GM12878 (cell line): ENCODE data around the gene LANCL2. TPM values are rescaled to one million over a fixed set of nuclear protein-coding genes. Genes with fewer than 3 reads are reported as not detected.

Experiments
- ATAC-seq: fragments of 200-7000 bp; cut with Tn5 transposase; 3 replicates; pipeline ENCODE4 v1.9.1; 2020; ENCODE audit warnings: mild to moderate bottlenecking, moderate library complexity
- BruUV-seq: library from RNA; stranded (reverse); fragments of 400-500 nt; replicated peaks from 2 replicates; lab custom pipeline; 2021; lab: Mats Ljungman, UMichigan
- CTCF ChIA-PET: fragments of 300-600 bp; sonication (Branson Sonifier 250); formaldehyde crosslinking; extraction: SDS; loops from one replicate; lab custom pipeline; 2021; ENCODE audit warnings: inconsistent platforms; lab: Yijun Ruan, JAX
- POLR2A ChIA-PET: fragments of 350-600 bp; formaldehyde crosslinking; extraction: SDS; loops from one replicate; lab custom pipeline; 2021; ENCODE audit warnings: inconsistent platforms; lab: Charles Lee
- RAD21 ChIA-PET: fragments of 300-600 bp; sonication (Branson Sonifier 250); formaldehyde crosslinking; loops from one replicate; lab custom pipeline; 2023; ENCODE audit warnings: antibody characterized with exemption; ENCODE audit not compliant: unreplicated experiment; lab: Charles Lee
- SMC1A ChIA-PET: fragments of 300-600 bp; sonication (Branson Sonifier 250); formaldehyde crosslinking; loops from one replicate; lab custom pipeline; 2023; ENCODE audit not compliant: unreplicated experiment, uncharacterized antibody; lab: Charles Lee
- DNase-seq: peaks from one replicate; pipeline ENCODE4 v3.0.0-alpha.2; 2011; ENCODE audit warnings: low read depth, low spot score
- FAIRE-seq: peaks from 3 replicates; lab custom pipeline; 2011; peaks lifted over from hg19 to GRCh38; lab: Jason Lieb, UNC
- H2AFZ ChIP-seq: 2 replicates; pipeline ENCODE4 v1.6.0; 2011; ENCODE audit warnings: low read depth, low read length, control low read depth; ENCODE audit not compliant: control insufficient read depth
- H3K27ac ChIP-seq: 2 replicates; pipeline ENCODE4 v1.5.1; 2011; ENCODE audit warnings: control low read depth; ENCODE audit not compliant: control insufficient read depth, insufficient read depth
- H3K27me3 ChIP-seq, 2 experiments: replicated peaks in 1 of 2; 2 replicates each; pipeline versions ENCODE4 v1.6.0 to v1.6.1; 2011; ENCODE audit warnings: low read length in 1 of 2; ENCODE audit not compliant: control insufficient read depth in 2 of 2, insufficient read depth in 2 of 2
- H3K36me3 ChIP-seq, 2 experiments: 2 replicates each; pipeline ENCODE4 v1.5.1; 2011; ENCODE audit warnings: low read length in 1 of 2; ENCODE audit not compliant: control insufficient read depth in 2 of 2, insufficient read depth in 2 of 2
- H3K4me1 ChIP-seq: 2 replicates; pipeline ENCODE4 v1.6.1; 2011; ENCODE audit warnings: mild to moderate bottlenecking, low read length, moderate library complexity, mixed read lengths; ENCODE audit not compliant: control insufficient read depth, insufficient read depth
- H3K4me2 ChIP-seq: 2 replicates; pipeline ENCODE4 v1.6.0; 2011; ENCODE audit warnings: control low read depth; ENCODE audit not compliant: control insufficient read depth, insufficient read depth
- H3K4me3 ChIP-seq: fragments of 200-600 bp; sonication (generic); 2 replicates; pipeline ENCODE4 v1.5.1; 2016
- H3K79me2 ChIP-seq: 2 replicates; pipeline ENCODE4 v1.6.0; 2011; ENCODE audit warnings: low read length; ENCODE audit not compliant: control insufficient read depth, insufficient read depth
- H3K9ac ChIP-seq: 2 replicates; pipeline ENCODE4 v1.8.0; 2011; ENCODE audit warnings: low read length, control low read depth, mixed read lengths; ENCODE audit not compliant: control insufficient read depth, insufficient read depth
- H3K9me3 ChIP-seq: replicated peaks from 3 replicates; pipeline ENCODE4 v1.5.1; 2011; ENCODE audit warnings: mild to moderate bottlenecking, low read length; ENCODE audit not compliant: control insufficient read depth, insufficient read depth
- H4K20me1 ChIP-seq: 2 replicates; pipeline ENCODE4 v1.6.0; 2011; ENCODE audit not compliant: control insufficient read depth, insufficient read depth
- HSF1 ChIP-seq: fragments of 150-350 bp; IDR thresholded peaks from 2 replicates; pipeline ENCODE4 v1.6.1; 2014; ENCODE audit warnings: mild to moderate bottlenecking, low read depth, low read length
- IRF4 ChIP-seq: IDR thresholded peaks from 2 replicates; pipeline ENCODE4 v1.6.1; 2011; ENCODE audit warnings: low read depth, low read length
- SIX5 ChIP-seq: IDR thresholded peaks from 2 replicates; pipeline ENCODE4 v1.6.1; 2011; ENCODE audit warnings: mild to moderate bottlenecking, low read depth, low read length, moderate library complexity; ENCODE audit not compliant: severe bottlenecking
- TARDBP ChIP-seq: IDR thresholded peaks from 2 replicates; pipeline ENCODE4 v1.6.1; 2016; ENCODE audit warnings: borderline replicate concordance
- ZNF592 ChIP-seq: fragments of 450-650 bp; IDR thresholded peaks from 2 replicates; pipeline ENCODE4 v1.6.1; 2017; ENCODE audit warnings: mild to moderate bottlenecking, moderate library complexity
- WGBS: methylation state at CpG from one replicate; pipeline ENCODE4 v1.1.6; 2016; ENCODE audit warnings: low lambda C conversion rate; ENCODE audit not compliant: insufficient replicate concordance, insufficient coverage; ENCODE audit errors: missing lambda C conversion rate; 5-methylcytosine and 5-hydroxymethylcytosine counted together
- in situ Hi-C: fragments of 300-500 bp; cut with MboI; formaldehyde crosslinking; loops from 9 replicates; pipeline ENCODE4 v1.14.3; 2018; ENCODE audit warnings: mixed read lengths
- intact Hi-C: fragments of 100-400 bp; cut with micrococcal nuclease; formaldehyde crosslinking; loops from one replicate; pipeline ENCODE4 v1.14.2; 2022; ENCODE audit not compliant: unreplicated experiment
- polyA plus RNA-seq, 11 experiments: library from polyadenylated mRNA; depleted of rRNA in 4 of 11; unstranded in 6 of 11; stranded (reverse) in 5 of 11; fragments of >200 nt; fragmentation: Nextera tagmentation in 4 of 11; fragmentation: Illumina TruSeq in 1 of 11; extraction: Ambion mirVana in 4 of 11; extraction: Trizol in 1 of 11; gene quantifications; 1 replicate in 1 of 11; 2 replicates in 10 of 11; pipeline versions ENCODE4 v1.2.1 to v1.2.3, GENCODE V29; 2011 to 2016; ENCODE audit warnings: inconsistent platforms in 2 of 11, missing spikeins in 2 of 11, low read depth in 1 of 11
- total RNA-seq, 4 experiments: library from RNA; depleted of rRNA in 3 of 4; stranded (reverse); fragments of >200 nt in 3 of 4; fragmentation: Illumina TruSeq in 1 of 4; extraction: Trizol in 1 of 4; gene quantifications; 2 replicates each; pipeline versions ENCODE4 v1.2.1 to v1.2.3, GENCODE V29; 2013 to 2021

Gene LANCL2
- total and polyA plus RNA-seq, 10 of the 15 experiments (the other 5 are each of a cell fraction or from before 2014, with no cell fraction given) = 8.1 to 28.6 (median 16.4) TPM

DNA sequence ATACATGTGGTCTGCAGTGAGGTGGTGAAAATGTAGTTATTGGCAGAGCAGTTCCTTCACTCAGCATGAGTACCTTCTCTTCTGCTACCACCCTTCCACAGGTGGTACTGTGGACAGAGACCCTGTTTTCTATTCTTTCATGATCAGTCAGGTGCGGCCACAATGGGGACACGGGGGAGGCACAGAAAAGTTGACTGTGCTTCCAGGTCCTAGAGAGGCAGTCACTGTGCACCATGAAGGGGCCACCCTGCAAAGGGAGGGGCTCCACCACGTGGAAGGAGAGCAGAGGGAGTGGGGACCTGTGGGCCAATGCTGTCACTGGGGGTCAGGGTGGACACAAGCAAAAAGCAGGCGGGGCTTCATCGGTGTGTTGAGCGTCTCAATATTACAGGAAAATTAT lies 3.6 kb upstream of the LANCL2 start:
- SMC1A ChIA-PET = interaction anchor here (1.0 kb wide), 1 partner anchor 81 kb away, joined by 3 read pairs; no protein-coding TSS in a partner anchor
- intact Hi-C loops = no loop called here

More for the DNA sequence above, 3.6 kb upstream of the LANCL2 start:
- POLR2A ChIA-PET = no interaction called here
- Histone ChIP-seq H3K27me3 (no peaks in the 10 kb centered on the region), H3K4me1 (peaks cover 3% of the 10 kb centered on the region), H3K9ac (no peak overlapping the region), H3K4me3 (no peak overlapping the region), H3K27ac (no peak overlapping the region), H3K9me3 (no peaks in the 10 kb centered on the region), H4K20me1 (no peaks in the 10 kb centered on the region), H3K36me3 (no peaks in the 10 kb centered on the region), H2AFZ (no peak overlapping the region), H3K79me2 (peaks cover 5% of the 10 kb centered on the region), H3K4me2 (no peak overlapping the region)
- CTCF ChIA-PET = interaction anchor here (1.4 kb wide), 1 partner anchor 73 kb away, joined by 3 read pairs; no protein-coding TSS in a partner anchor
- in situ Hi-C loops = no loop called here
- TF ChIP-seq IRF4 (no peak), HSF1 (no peak), TARDBP (no peak), SIX5 (no peak), ZNF592 (no peak)
- 73% methylated on average over 6 of the region's 6 CpGs for WGBS
- DNase-seq (no peak), FAIRE-seq (no peak), ATAC-seq (no peak)
- no TSS peak for BruUV-seq
- RAD21 ChIA-PET = no interaction called here
